ENCODE results near the gene FLT4.

- TF ChIP-seq CTCF (IDR thresholded peaks at IDR 0.05; ENCODE audit: low read length) (no peak), EZH2 (IDR thresholded peaks at IDR 0.05; ENCODE audit: borderline replicate concordance, low read length) (no peak)
Measured at GRCh38 chr5:180583738-180584137, 65.7 kb downstream of the FLT4 start.
